GM21825 (cell line): Measurements from ENCODE around the gene TCHH.
"Not testable (repeated sequence)": the region's sequence is repeated elsewhere in the genome, so short reads cannot be mapped to it uniquely, and the experiment has no call there.

ENCODE experiments used
- ATAC-seq: cut with Tn5 transposase; IDR thresholded peaks from one replicate; pipeline ENCODE4 v1.9.1; 2021; ENCODE audit warnings: mild to moderate bottlenecking, moderate library complexity; ENCODE audit not compliant: unreplicated experiment

The TCHH gene, protein sequence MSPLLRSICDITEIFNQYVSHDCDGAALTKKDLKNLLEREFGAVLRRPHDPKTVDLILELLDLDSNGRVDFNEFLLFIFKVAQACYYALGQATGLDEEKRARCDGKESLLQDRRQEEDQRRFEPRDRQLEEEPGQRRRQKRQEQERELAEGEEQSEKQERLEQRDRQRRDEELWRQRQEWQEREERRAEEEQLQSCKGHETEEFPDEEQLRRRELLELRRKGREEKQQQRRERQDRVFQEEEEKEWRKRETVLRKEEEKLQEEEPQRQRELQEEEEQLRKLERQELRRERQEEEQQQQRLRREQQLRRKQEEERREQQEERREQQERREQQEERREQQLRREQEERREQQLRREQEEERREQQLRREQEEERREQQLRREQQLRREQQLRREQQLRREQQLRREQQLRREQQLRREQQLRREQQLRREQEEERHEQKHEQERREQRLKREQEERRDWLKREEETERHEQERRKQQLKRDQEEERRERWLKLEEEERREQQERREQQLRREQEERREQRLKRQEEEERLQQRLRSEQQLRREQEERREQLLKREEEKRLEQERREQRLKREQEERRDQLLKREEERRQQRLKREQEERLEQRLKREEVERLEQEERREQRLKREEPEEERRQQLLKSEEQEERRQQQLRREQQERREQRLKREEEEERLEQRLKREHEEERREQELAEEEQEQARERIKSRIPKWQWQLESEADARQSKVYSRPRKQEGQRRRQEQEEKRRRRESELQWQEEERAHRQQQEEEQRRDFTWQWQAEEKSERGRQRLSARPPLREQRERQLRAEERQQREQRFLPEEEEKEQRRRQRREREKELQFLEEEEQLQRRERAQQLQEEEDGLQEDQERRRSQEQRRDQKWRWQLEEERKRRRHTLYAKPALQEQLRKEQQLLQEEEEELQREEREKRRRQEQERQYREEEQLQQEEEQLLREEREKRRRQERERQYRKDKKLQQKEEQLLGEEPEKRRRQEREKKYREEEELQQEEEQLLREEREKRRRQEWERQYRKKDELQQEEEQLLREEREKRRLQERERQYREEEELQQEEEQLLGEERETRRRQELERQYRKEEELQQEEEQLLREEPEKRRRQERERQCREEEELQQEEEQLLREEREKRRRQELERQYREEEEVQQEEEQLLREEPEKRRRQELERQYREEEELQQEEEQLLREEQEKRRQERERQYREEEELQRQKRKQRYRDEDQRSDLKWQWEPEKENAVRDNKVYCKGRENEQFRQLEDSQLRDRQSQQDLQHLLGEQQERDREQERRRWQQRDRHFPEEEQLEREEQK (N-terminal part only)

DNA sequence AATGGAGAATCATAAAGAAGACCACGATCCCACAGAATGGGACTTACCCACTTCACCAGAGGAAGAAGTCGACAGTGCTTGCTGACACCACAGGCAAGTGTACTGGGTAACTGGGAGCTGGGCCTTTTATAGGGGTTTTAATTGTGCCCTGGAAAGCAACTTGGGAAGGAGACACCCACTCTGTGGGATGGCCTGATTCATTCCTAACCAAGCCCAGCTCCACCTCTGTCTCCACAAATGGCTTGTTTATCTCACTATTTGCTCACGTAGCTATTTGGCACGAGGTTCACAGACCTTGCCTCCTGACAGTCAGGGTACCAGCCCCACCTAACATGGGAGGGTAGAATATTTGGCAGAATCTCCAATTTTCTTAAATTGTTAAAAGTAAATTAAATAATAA, at the start of gene TCHH:
TCHH (minus strand) TSS at position 101 of the 400 bp plus-strand sequence. CDS start 1,364 bp downstream, outside the sequence.
- ATAC-seq, result no peak

DNA sequence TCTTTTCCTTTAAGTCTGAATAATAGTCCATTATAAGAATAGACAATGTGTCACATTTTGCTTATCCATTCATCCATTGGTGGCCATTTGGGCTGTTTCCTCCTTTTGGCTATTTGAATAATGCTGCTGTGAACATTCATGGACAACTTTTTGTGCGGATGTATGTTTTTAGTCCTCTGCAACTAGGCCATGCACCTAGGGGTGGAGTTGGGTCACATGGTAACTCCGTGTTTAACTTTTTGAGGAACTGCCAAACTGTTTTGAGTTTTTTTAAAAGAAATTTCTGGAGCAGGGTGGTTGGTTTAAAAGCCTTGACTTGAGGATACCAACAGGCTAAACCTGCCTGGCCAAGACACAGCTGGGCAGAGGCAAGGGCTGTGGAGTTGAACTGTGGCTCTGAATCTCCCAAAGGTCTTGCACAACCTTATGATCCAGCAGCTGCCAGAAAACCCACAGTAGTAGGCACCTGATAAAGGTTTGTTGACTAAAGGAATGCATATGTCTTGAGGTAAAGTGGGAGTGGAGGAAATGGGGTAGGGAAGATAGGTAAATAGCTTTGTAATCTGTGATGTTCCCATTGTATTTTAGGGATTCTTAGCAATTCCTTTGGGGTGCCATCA, 49.4 kb upstream of the TCHH start:
- no peak for ATAC-seq

DNA sequence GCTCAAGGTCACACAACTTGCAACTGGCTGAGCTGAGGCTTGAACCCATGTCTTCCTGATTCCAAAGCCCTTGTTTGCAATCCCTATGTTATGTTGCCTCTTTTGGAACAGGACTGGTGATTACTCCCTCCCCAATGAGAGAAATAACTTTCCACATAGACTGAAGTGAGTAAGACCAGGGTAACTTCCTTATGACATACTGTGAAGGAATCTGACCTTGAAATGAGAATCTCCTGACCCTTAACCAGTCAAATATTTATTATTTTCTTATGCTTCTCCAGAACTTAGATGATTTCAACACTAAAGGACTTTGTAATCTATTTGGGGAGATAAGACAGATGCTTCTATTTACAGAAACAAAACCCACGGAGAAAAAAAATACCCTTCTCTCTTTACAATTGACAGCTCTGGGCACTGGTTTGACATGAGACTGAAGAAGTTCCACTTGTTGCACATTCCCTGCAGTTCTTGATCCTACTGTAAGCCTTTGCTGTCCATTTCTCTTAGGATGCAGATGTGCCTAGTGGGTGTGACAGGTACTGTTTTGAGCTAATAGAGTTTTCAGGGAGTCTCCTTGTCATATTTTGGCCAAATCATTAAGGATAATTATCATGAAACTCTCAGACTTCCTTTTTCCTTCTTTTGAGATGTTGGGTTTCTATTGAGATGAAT, 47.7 kb upstream of the TCHH start:
- no peak for ATAC-seq

DNA sequence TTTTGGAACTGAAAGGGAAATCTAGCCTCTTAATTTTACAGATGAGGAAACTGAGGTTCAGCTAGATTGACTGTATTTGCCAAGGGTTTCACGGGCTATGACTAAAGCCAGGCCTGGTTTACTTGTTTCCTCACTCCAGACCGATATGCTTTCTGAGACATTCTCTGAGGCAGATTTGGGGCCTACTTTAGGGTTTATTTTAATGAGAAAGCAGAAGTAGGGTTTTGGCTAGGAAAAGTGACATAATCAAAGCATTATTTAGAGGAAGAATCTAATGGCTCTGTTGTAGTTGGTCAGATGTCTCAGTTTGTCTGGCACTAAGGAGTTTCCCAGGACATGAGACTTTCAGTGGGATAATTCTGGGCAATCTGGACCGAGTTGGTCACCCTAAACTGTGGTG, 45.3 kb upstream of the TCHH start:
- no peak for ATAC-seq

DNA sequence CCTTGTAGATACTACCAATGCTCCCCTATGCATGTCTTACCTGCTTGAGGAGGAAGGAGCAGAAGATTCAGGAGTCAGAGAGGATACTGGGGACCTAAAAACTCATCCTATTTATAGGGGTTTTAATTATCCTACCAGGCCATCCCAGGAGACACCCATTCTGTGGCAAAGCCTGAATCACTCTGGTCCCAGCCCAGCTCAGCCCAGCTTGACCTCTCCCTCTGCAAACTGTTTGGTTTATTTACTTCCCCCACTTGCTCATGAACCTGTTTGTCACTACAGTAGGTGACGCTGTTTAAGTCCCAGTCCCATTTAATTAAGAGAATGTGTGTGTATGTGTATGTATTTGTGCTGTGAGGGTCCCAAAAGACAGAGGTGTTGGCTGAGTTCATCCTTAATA, 43.9 kb upstream of the TCHH start, which contains the start of gene RPTN:
RPTN (minus strand) TSS at position 85 of the 400 bp plus-strand sequence. CDS start 1,339 bp downstream, outside the sequence.
- ATAC-seq, result no peak

DNA sequence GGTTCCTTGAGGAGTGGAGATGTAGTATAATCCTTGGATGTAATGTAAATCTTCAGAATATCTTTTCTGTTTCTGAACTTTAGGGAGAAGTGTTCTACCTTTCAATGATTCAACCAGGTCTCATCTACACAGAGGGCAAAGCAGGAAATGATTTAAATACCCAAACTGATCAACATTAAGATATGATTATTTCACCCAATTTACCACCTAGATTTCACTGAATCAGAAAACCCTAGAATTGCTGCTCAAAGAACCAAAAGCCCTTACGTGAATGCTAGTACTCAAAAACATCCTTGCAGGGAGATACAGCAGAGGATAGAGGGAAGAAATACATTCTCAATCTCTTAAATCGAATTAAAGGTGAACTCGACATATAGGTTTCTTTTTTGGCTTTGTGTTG, 38.8 kb upstream of the TCHH start:
- no peak for ATAC-seq

DNA sequence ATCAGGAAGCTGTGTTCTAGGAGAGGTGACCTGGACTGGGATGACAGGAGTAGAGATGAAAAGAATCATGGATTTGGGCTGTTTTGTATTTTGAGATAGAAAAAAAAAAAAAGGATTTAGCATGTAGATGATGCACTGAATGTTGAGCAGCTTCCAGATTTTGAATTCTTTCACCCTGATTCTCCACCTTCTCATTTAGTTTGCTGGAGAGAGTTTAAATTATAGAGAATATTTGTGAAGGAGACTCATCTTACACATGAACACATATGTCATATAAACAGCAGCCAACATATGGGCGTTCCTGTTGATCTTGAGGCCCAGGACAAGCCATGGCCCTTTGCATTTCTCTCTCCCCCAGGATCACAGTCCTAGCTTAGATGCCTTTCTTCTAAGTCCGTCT, 36.4 kb upstream of the TCHH start:
- no peak for ATAC-seq

DNA sequence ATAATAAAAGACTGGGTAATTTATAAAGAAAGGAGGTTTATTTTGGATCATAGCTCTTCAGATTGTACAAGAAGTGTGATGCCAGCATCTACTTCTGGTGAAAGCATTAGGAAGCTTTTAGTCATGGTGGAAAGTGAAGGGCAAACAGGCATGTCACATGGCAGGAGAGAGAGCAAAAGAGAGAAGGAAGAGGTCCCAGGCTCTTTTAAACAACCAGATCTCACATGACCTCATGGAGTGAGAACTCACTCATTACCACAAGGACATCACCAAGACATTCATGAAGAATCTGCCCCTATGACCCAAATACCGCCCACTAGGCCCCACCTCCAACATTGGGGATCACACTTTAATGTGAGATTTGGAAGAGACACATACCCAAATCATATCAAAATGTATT, 33.7 kb upstream of the TCHH start:
- no peak for ATAC-seq

DNA sequence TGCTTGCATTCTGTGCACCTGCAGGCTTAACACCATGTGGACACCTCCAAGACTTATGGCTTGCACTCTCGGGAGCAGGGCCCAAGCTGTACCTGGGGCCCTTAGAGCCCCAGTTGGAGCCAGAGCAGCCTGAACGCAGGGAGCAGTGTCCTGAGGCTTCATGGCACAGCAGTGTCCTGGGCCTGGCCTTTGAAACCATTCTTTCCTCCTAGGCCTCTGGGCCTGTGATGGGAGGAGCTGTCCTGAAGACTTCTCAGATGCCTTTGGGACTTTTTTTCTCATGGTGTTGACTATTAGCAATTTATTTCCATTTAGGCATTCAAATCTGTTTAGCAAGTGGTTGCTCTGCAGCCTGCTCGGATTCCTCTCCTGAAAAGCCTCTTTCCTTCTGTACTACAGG, 32.8 kb upstream of the TCHH start:
- ATAC-seq, result no peak

DNA sequence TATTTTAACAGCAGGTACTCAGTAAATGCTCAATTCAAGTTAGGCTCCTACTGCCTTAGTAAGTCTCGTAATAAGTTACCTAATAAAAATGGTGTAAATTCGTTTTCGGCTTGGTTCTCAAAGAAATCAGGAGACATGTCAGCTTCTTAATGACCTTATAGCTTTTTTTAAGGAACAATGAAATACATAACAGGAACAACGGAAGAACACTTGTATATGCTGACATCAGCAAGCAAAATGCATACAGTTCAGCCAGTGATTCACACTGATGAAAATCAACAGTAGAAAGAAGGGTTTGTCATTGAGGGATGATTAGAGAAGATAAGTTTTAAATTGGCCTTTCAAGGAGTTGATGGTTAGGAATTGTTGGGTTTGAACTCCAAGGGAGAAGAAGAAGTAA, 30.5 kb upstream of the TCHH start:
- ATAC-seq, result no peak

DNA sequence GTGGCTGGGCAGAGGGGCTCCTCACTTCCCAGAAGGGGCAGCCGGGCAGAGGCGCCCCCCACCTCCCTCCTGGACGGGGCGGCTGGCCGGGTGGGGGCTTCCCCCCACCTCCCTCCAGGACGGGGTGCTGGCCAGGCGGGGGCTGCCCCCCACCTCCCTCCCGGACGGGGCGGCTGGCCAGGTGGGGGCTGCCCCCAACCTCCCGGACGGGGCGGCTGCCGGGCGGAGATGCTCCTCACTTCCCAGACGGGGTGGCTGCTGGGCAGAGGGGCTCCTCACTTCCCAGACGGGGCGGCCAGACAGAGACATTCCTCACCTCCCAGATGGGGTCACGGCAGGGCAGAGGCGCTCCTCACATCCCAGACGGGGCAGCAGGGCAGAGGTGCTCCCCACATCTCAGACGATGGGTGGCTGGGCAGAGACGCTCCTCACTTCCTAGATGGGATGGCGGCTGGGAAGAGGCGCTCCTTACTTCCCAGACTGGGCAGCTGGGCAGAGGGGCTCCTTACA, 29.5 kb upstream of the TCHH start:
- not testable (repeated sequence) for ATAC-seq

DNA sequence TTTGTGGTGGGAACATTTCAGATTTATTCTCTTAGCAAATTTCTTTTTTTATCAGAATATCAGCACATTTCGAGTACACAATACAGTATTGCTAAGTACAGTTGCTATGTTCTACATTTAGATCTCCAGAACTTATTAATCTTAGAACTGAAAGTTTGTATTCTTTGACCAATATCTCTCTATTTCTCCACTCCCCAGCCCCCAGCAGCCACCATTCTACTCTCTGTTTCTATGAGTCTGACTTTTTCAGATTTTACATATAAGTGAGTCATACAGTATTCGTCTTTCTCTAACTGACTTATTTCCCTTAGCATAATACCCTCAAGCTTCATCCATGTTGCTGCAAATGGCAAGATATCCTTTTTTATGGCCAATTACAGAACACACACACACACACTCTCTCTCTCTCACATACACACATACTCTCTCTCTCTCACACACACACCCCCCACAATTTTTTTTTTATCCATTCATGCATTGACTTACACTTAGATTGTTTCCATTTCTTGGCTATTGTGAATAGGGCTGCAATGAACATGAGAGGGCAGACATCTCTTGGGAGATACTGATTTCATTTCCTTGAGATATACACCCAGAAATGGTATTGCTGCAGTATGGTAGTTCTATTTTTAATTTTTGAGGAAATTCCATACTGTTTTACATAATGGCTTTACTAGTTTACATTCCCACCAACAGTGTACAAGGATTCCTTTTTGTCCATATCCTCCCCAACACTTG, 28.1 kb upstream of the TCHH start:
- no peak for ATAC-seq

DNA sequence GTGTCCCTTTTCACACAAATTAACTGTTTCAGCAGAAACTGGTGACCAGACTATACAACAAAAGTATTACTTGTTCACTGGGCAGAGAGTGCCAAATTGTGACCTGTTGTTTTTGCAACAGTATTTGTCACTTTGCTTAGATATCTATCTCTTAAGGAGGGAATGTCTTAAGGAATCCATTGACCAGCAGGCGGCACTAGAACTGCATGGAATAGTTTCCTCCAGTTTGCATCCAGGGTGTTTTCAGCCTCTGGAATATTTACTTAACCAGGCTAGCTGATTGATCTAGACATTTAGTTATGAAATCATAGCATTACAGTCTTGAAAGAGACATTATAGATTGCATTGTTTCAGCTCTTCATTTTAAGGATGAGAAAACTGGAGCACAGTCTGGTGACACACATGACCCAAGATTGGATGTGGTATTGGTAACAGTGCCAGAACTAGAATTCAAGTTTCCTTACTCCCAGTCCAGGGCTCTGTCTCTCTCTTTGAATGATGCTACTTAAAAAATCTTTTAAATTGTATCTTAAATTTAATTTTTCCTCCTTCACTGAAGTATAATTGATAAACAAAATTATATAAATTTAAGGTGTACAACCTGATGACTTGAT, 26.8 kb upstream of the TCHH start:
- ATAC-seq, result no peak

DNA sequence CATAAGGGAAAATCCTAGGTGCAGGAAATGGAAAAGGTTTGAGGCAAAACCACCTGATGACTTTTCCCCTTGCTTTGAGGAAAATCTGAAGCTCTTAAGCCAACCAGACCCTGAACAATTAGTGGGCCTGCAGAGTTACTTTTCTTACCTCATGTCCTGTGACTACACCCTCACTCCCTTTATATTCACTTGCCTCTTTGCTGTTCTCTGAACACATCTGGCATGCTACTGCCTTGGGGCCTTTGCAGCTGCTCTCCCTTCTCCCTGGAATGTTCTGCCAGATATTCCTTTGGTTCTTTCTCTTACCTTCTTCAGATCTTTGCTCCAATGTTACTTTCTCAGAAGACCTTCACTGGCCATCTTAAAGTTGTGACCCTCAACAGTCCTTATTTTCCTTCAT, 22.0 kb upstream of the TCHH start:
- no peak for ATAC-seq

DNA sequence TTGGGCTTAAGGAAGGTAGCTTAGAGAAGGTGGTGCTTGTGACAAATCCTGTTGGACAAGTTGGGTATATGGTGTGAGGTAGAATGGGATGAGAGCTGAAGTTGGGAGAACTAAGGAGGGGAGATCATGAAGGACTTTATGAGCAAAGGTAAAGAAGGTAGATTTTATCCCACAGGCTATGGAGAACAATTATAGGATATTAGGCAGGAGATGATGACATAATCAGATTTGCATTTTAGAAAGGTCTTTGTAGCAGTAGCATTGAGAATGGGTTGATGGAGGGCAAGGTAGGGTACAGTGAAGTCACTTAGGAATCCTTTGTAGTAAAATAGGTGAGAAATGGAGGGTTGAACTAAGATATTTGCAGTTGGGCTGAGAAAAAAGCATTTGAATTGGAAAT, 14.9 kb upstream of the TCHH start:
- ATAC-seq, result no peak

DNA sequence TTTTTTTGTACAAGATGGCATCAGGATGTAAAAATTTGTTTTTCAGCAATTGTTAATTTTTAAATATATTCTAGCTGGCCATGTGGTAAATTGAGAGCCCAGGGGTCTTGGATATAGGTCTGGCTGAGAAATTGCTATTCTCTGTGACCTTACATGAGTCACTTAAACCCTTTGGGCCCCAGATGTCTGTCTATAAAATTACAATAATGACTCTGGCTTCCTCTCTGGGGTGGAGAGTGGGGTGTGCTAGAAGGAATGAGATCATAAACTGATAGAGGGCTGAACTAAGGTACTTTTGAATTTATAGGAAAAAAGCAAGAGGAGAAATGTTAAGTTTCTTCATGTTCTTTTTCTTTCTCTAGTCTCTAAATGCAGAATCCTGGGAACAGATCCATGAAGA, 12.4 kb upstream of the TCHH start:
- no peak for ATAC-seq

DNA sequence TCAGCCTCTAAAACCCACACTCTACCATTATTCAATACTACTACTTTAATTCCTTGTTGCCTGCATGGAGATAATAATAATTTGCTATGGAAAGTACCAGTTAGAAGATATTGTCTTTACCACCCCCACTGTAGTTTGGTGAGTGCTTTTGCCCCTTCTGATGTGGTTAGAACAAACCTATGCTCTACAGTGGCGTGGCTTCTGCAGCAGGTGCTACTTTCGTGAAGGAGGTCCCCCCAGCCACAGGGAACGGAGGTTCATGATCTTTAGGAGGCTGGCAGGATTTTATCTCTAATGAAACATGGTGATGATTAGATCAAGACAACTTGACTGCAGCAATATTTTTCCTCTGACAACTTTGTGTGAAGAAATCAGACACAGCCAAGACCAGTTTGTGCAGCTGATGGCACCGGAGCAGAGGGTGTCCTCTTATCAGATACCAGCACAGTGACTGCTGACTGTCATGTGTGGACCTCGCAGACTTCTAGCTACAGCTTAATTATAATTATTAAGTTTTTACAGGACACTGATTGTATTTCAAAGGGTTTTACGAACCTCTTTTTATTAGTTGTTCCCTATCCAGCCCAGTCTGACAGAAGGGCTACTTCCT, 10.7 kb upstream of the TCHH start:
- no peak for ATAC-seq

DNA sequence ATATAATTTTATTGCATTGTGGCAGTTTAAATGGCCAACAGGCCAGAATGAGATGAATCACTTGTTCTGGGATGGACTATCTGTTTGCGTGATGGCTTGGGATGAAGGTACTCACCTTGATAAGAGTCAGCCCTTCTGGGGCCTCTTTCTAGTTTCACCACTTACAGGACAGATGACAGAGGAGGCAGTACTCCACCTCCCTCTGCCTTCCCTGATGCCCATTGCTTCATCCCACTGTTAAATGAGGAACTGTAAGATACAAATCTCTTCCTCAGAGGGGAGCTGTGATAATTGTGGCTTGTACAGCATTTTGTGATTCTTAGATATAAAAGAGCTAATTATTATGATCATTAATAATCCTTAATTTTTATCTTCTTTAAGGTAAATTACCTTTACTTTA, 3.7 kb upstream of the TCHH start:
- ATAC-seq, result no peak
